ENCODE results near the gene CDX1. TPM values are rescaled to one million over a fixed set of nuclear protein-coding genes. Genes with fewer than 3 reads are reported as not detected.

Gene CDX1
- total RNA-seq, 1 experiment from 2014 or later, result 0.29 TPM

DNA sequence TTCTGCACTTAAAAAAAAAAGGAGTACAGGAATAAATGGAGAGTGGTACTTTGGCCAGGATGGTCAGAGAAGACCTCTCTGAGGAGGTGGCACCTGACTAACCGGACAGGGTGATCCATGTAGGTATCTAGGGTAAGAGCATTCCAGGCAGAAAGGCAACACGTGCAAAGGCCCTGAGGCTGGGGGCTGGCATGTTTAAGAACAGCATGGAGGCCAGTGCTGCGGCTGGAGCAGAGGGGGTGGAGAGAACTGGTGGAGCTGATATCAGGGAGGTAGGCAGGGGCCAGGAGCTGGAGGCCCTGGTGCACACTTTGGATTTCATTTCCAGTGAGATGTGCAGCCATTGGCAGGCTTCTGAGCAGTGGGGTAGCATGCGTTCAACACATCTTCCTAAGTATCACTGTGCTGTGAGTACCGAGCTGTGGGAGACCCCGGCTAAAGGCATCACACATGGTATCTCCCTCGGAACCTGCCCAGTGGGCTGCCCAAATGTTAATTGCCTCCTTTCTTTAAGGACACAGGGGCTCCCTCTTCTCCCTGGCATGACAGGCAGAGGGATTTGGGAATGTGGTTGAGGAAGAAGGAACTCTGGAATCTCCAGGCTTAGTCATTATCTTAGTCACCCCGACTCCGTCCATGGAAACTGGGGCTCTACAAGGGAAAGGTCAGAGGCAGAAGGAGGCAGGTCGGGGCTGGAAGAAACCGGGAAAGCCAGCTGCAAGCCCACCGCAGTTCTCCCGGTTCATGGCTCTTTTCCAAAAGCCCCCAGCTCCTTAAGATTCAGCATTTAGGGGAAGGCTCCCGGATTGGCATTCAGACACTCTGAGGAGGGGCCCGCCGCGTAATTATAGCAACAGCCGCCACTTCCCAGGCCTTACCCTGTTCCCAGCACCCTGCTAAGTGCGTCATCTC lies 41.9 kb downstream of the CDX1 start:
- Mint-ChIP-seq H3K36me3 (ENCODE audit: insufficient read depth, unreplicated experiment) (peaks cover 6% of the 10 kb centered on the region), H3K9me3 (ENCODE audit: unreplicated experiment) (no peaks in the 10 kb centered on the region), H3K27me3 (ENCODE audit: insufficient read depth, unreplicated experiment) (no peaks in the 10 kb centered on the region), H3K4me3 (ENCODE audit: unreplicated experiment) (no peak overlapping the region), H3K4me1 (ENCODE audit: low read depth, unreplicated experiment) (peaks cover 29% of the 10 kb centered on the region), H3K27ac (ENCODE audit: unreplicated experiment) (peak overlapping the region; percentile 11)
- TF ChIP-seq, protein P1, sequence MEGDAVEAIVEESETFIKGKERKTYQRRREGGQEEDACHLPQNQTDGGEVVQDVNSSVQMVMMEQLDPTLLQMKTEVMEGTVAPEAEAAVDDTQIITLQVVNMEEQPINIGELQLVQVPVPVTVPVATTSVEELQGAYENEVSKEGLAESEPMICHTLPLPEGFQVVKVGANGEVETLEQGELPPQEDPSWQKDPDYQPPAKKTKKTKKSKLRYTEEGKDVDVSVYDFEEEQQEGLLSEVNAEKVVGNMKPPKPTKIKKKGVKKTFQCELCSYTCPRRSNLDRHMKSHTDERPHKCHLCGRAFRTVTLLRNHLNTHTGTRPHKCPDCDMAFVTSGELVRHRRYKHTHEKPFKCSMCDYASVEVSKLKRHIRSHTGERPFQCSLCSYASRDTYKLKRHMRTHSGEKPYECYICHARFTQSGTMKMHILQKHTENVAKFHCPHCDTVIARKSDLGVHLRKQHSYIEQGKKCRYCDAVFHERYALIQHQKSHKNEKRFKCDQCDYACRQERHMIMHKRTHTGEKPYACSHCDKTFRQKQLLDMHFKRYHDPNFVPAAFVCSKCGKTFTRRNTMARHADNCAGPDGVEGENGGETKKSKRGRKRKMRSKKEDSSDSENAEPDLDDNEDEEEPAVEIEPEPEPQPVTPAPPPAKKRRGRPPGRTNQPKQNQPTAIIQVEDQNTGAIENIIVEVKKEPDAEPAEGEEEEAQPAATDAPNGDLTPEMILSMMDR (IDR thresholded peaks at IDR 0.05; ENCODE audit: insufficient read depth in 1 of 2, low read depth in 1 of 2, low read length in 1 of 2, severe bottlenecking in 1 of 2, unreplicated experiment in 1 of 2), result no peak
- H3K4me3 ChIP-seq (ENCODE audit: low read depth, low read length), result no peak overlapping the region
- no peaks in the 10 kb centered on the region for H3K27me3 ChIP-seq (replicated peaks; ENCODE audit: control insufficient read depth, insufficient read depth, low read length)
- intact Hi-C loops (cut with micrococcal nuclease; ENCODE audit: unreplicated experiment), result no loop called here
- no peaks in the 10 kb centered on the region for H3K9me3 ChIP-seq
- no peaks in the 10 kb centered on the region for H3K36me3 ChIP-seq (ENCODE audit: control insufficient read depth, insufficient read depth, low read length)
- peaks cover 12% of the 10 kb centered on the region for H3K4me1 ChIP-seq
- no TSS peak for BruUV-seq (replicated peaks)
- POLR2A ChIA-PET, result no interaction called here
- no peak for DNase-seq
- CTCF ChIA-PET, result interaction anchor here (1.2 kb wide), 1 partner anchor 71 kb away, joined by 3 read pairs; no protein-coding TSS in a partner anchor

DNA sequence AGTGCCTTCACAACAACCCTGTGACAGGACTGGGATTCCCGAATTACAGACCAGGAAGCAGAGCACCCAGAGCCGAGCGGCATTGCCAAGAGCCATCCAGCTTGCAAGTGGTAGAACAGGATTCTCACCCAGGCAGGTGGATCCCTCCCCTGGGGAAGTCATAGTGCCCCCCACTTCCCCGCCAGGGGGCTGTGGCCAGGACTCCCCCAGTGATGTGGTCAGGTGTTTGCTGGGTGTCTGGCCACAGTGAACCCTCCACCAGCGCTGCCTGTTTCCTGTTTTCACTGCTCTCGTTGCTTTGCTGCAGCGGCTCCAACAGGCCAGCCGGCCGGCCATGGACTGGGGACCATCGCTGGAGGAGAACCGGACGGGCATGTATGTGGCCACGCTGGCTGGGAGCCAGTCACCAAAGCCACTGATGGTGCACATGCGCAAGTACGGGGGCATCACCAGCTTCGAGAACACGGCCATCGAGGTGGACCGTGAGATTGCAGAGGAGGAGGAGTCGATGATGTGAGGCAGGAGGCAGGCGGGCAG lies 42.6 kb downstream of the CDX1 start:
- Mint-ChIP-seq H3K4me1 (ENCODE audit: low read depth, unreplicated experiment) (peaks cover 29% of the 10 kb centered on the region), H3K27ac (ENCODE audit: unreplicated experiment) (no peak overlapping the region), H3K27me3 (ENCODE audit: insufficient read depth, unreplicated experiment) (no peaks in the 10 kb centered on the region), H3K36me3 (ENCODE audit: insufficient read depth, unreplicated experiment) (peaks cover 6% of the 10 kb centered on the region), H3K4me3 (ENCODE audit: unreplicated experiment) (no peak overlapping the region), H3K9me3 (ENCODE audit: unreplicated experiment) (no peaks in the 10 kb centered on the region)
- Histone ChIP-seq H3K4me3 (ENCODE audit: low read depth, low read length) (no peak overlapping the region), H3K9me3 (no peaks in the 10 kb centered on the region), H3K36me3 (ENCODE audit: control insufficient read depth, insufficient read depth, low read length) (no peaks in the 10 kb centered on the region), H3K4me1 (peaks cover 12% of the 10 kb centered on the region), H3K27me3 (replicated peaks; ENCODE audit: control insufficient read depth, insufficient read depth, low read length) (no peaks in the 10 kb centered on the region)
- intact Hi-C loops (cut with micrococcal nuclease; ENCODE audit: unreplicated experiment), result no loop called here
- TF ChIP-seq, protein P1 (IDR thresholded peaks at IDR 0.05; ENCODE audit: insufficient read depth in 1 of 2, low read depth in 1 of 2, low read length in 1 of 2, severe bottlenecking in 1 of 2, unreplicated experiment in 1 of 2), result no peak
- POLR2A ChIA-PET, result no interaction called here
- BruUV-seq (replicated peaks), result no TSS peak
- CTCF ChIA-PET, result interaction anchor here (1.2 kb wide), 1 partner anchor 72 kb away, joined by 3 read pairs; no protein-coding TSS in a partner anchor
- no peak for DNase-seq

DNA sequence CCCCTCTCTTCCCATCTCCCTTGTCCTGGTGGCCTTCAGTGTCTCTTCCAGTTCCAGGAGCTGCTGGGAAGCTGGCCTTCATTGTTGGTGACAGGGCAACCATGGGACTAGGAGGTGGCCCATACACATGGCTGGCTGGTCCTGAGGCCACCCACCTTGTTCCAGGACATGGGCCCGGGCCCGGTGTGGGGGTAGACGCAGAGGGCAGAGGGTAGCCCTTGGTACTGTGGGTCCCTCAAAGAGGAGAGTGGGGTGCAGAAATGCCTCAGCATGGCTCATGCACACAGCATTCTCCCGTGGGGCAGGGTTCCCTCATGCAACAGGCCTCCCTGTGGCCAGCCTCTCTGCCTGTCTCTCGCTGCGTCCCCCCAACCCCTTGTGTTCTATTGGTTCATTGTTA lies 44.1 kb downstream of the CDX1 start:
- Histone ChIP-seq H3K4me1 (peaks cover 15% of the 10 kb centered on the region), H3K9me3 (no peaks in the 10 kb centered on the region), H3K36me3 (ENCODE audit: control insufficient read depth, insufficient read depth, low read length) (no peaks in the 10 kb centered on the region), H3K27me3 (replicated peaks; ENCODE audit: control insufficient read depth, insufficient read depth, low read length) (no peaks in the 10 kb centered on the region), H3K4me3 (ENCODE audit: low read depth, low read length) (no peak overlapping the region)
- H3K27me3 Mint-ChIP-seq (ENCODE audit: insufficient read depth, unreplicated experiment), result no peaks in the 10 kb centered on the region
- H3K27ac Mint-ChIP-seq (ENCODE audit: unreplicated experiment), result peak overlapping the region; percentile 76
- H3K4me1 Mint-ChIP-seq (ENCODE audit: low read depth, unreplicated experiment), result peaks cover 29% of the 10 kb centered on the region
- TF ChIP-seq, protein P1 (IDR thresholded peaks at IDR 0.05; ENCODE audit: insufficient read depth in 1 of 2, low read depth in 1 of 2, low read length in 1 of 2, severe bottlenecking in 1 of 2, unreplicated experiment in 1 of 2), result no peak
- POLR2A ChIA-PET, result no interaction called here
- peaks cover 6% of the 10 kb centered on the region for H3K36me3 Mint-ChIP-seq (ENCODE audit: insufficient read depth, unreplicated experiment)
- DNase-seq, result no peak
- H3K4me3 Mint-ChIP-seq (ENCODE audit: unreplicated experiment), result no peak overlapping the region
- CTCF ChIA-PET, result interaction anchor here (0.7 to 1.2 kb wide), 2 partner anchors 35 to 49 kb away, joined by 3 to 4 read pairs; no protein-coding TSS in a partner anchor
- BruUV-seq (replicated peaks), result no TSS peak
- no peaks in the 10 kb centered on the region for H3K9me3 Mint-ChIP-seq (ENCODE audit: unreplicated experiment)
- intact Hi-C loops (cut with micrococcal nuclease; ENCODE audit: unreplicated experiment), result loop anchor here (1.0 to 10.0 kb wide), 3 partner anchors 50 to 376 kb away; no protein-coding TSS in a partner anchor

All from Caco-2 (cell line).